H9 (cell line): ENCODE measurements around the gene PDE5A. TPM values are rescaled to one million over a fixed set of nuclear protein-coding genes. Genes with fewer than 3 reads are reported as not detected.

Source experiments
- DNase-seq: peaks from one replicate; pipeline ENCODE4 v3.0.0-alpha.2; 2017
- H2AFZ ChIP-seq: one replicate; pipeline ENCODE4 v1.6.1; 2013; ENCODE audit warnings: mild to moderate bottlenecking, low read length, control low read depth, moderate library complexity
- H2AK5ac ChIP-seq: 2 replicates; pipeline ENCODE4 v1.6.1; 2013; ENCODE audit warnings: low read length, control low read depth, mixed read lengths; ENCODE audit not compliant: insufficient read length
- H2BK120ac ChIP-seq: one replicate; pipeline ENCODE4 v1.6.1; 2013; ENCODE audit warnings: low read depth, mild to moderate bottlenecking, low read length, control low read depth, inconsistent platforms; ENCODE audit not compliant: poor library complexity, severe bottlenecking
- H2BK12ac ChIP-seq: 2 replicates; pipeline ENCODE4 v1.6.1; 2013; ENCODE audit warnings: low read length, control low read depth, mixed read lengths, low read depth; ENCODE audit not compliant: insufficient read length
- H2BK15ac ChIP-seq: 2 replicates; pipeline ENCODE4 v1.6.1; 2013; ENCODE audit warnings: low read depth, low read length, control low read depth
- H2BK20ac ChIP-seq: one replicate; pipeline ENCODE4 v1.6.1; 2013; ENCODE audit warnings: low read depth, mild to moderate bottlenecking, low read length, control low read depth, inconsistent platforms; ENCODE audit not compliant: poor library complexity, severe bottlenecking
- H2BK5ac ChIP-seq: 2 replicates; pipeline ENCODE4 v1.6.1; 2013; ENCODE audit warnings: low read length, control low read depth, mixed read lengths; ENCODE audit not compliant: insufficient read length
- H3K14ac ChIP-seq: 2 replicates; pipeline ENCODE4 v1.6.1; 2013; ENCODE audit warnings: low read length, control low read depth; ENCODE audit not compliant: insufficient read depth
- H3K18ac ChIP-seq: 2 replicates; pipeline ENCODE4 v1.6.1; 2013; ENCODE audit warnings: low read depth, mild to moderate bottlenecking, mixed read lengths, low read length, control low read depth; ENCODE audit not compliant: insufficient read length
- H3K23ac ChIP-seq: 2 replicates; pipeline ENCODE4 v1.6.1; 2013; ENCODE audit warnings: low read length, control low read depth, mixed read lengths, low read depth; ENCODE audit not compliant: insufficient read length
- H3K23me2 ChIP-seq: 2 replicates; pipeline ENCODE4 v1.6.1; 2013; ENCODE audit warnings: low read depth, mild to moderate bottlenecking, mixed read lengths, low read length, control low read depth; ENCODE audit not compliant: insufficient read length, poor library complexity, severe bottlenecking
- H3K27ac ChIP-seq: 2 replicates; pipeline ENCODE4 v1.5.1; 2013; ENCODE audit warnings: low read length, control low read depth, mixed read lengths, low read depth; ENCODE audit not compliant: insufficient read length
- H3K27me3 ChIP-seq: 2 replicates; pipeline ENCODE4 v1.6.1; 2013; ENCODE audit warnings: low read length, control low read depth, inconsistent platforms; ENCODE audit not compliant: insufficient read depth
- H3K4ac ChIP-seq: 2 replicates; pipeline ENCODE4 v1.6.1; 2013; ENCODE audit warnings: low read depth, mild to moderate bottlenecking, control low read depth, inconsistent platforms, low read length, moderate library complexity
- H3K4me1 ChIP-seq: 2 replicates; pipeline ENCODE4 v1.6.1; 2013; ENCODE audit warnings: low read length, control low read depth, inconsistent platforms; ENCODE audit not compliant: insufficient read depth
- H3K4me2 ChIP-seq: 2 replicates; pipeline ENCODE4 v1.6.1; 2013; ENCODE audit warnings: low read length, control low read depth, mixed read lengths; ENCODE audit not compliant: insufficient read length, insufficient read depth
- H3K56ac ChIP-seq: 2 replicates; pipeline ENCODE4 v1.6.1; 2013; ENCODE audit warnings: low read depth, mild to moderate bottlenecking, mixed read lengths, low read length, control low read depth; ENCODE audit not compliant: insufficient read length
- H3K79me1 ChIP-seq: 2 replicates; pipeline ENCODE4 v1.6.1; 2013; ENCODE audit warnings: low read depth, mild to moderate bottlenecking, moderate library complexity, low read length, control low read depth, inconsistent platforms; ENCODE audit not compliant: insufficient read depth, poor library complexity, severe bottlenecking
- H3K79me2 ChIP-seq: 2 replicates; pipeline ENCODE4 v1.6.1; 2013; ENCODE audit warnings: low read length, control low read depth, inconsistent platforms; ENCODE audit not compliant: insufficient read depth
- H3K9ac ChIP-seq: 2 replicates; pipeline ENCODE4 v1.6.1; 2013; ENCODE audit warnings: low read length, control low read depth, mixed read lengths; ENCODE audit not compliant: insufficient read length; ENCODE audit errors: extremely low read depth
- H3K9me3 ChIP-seq: one replicate; pipeline ENCODE4 v1.6.1; 2013; ENCODE audit warnings: low read depth, low read length, inconsistent platforms; ENCODE audit not compliant: control insufficient read depth
- H3T11ph ChIP-seq: one replicate; pipeline ENCODE4 v1.6.1; 2013; ENCODE audit warnings: mild to moderate bottlenecking, low read length, control low read depth, inconsistent platforms
- H4K20me1 ChIP-seq: one replicate; pipeline ENCODE4 v1.6.1; 2013; ENCODE audit not compliant: control insufficient read depth, insufficient read length, insufficient read depth
- H4K5ac ChIP-seq: 2 replicates; pipeline ENCODE4 v1.6.1; 2013; ENCODE audit warnings: low read depth, mild to moderate bottlenecking, mixed read lengths, low read length, control low read depth; ENCODE audit not compliant: insufficient read length
- H4K8ac ChIP-seq: replicated peaks from 2 replicates; pipeline ENCODE4 v1.6.1; 2013; ENCODE audit warnings: low read length, control low read depth, mixed read lengths, low read depth; ENCODE audit not compliant: insufficient read length
- H4K91ac ChIP-seq: 2 replicates; pipeline ENCODE4 v1.6.1; 2013; ENCODE audit warnings: low read depth, mild to moderate bottlenecking, moderate library complexity, mixed read lengths, low read length, control low read depth; ENCODE audit not compliant: insufficient read length
- H3K27ac Mint-ChIP-seq, 3 experiments: 2 replicates in 2 of 3; 3 replicates in 1 of 3; pipeline ENCODE4 v1.8.0; 2020 to 2021; ENCODE audit warnings: mixed read lengths in 3 of 3, mild to moderate bottlenecking in 1 of 3, moderate library complexity in 1 of 3
- H3K27me3 Mint-ChIP-seq: 2 replicates; pipeline ENCODE4 v1.8.0; 2021; ENCODE audit warnings: low read depth, mild to moderate bottlenecking, moderate library complexity, mixed read lengths
- H3K36me3 Mint-ChIP-seq, 3 experiments: 2 replicates in 2 of 3; 3 replicates in 1 of 3; pipeline ENCODE4 v1.8.0; 2020 to 2021; ENCODE audit warnings: low read depth in 3 of 3, mixed read lengths in 3 of 3; ENCODE audit not compliant: insufficient read depth in 1 of 3
- H3K4me1 Mint-ChIP-seq, 2 experiments: 2 replicates each; pipeline ENCODE4 v1.8.0; 2020; ENCODE audit warnings: mixed read lengths in 2 of 2
- H3K4me3 Mint-ChIP-seq, 2 experiments: 2 replicates in 1 of 2; 3 replicates in 1 of 2; pipeline ENCODE4 v1.8.0; 2020 to 2021; ENCODE audit warnings: mild to moderate bottlenecking in 2 of 2, mixed read lengths in 2 of 2, moderate library complexity in 1 of 2
- H3K9me3 Mint-ChIP-seq, 2 experiments: 2 replicates in 1 of 2; 3 replicates in 1 of 2; pipeline ENCODE4 v1.8.0; 2020; ENCODE audit warnings: mild to moderate bottlenecking in 2 of 2, mixed read lengths in 2 of 2, moderate library complexity in 1 of 2
- total RNA-seq: library from RNA; stranded (reverse); gene quantifications from 2 replicates; pipeline ENCODE4 v1.2.1, GENCODE V29; 2021
- TF ChIP-seq, protein P1 (sequence below): fragments of 200-600 bp; sonication (generic); conservative IDR thresholded peaks from 3 replicates; pipeline ENCODE4 v1.8.0; 2021; ENCODE audit warnings: antibody characterized with exemption, mild to moderate bottlenecking

Gene PDE5A
- total RNA-seq, 1 experiment from 2014 or later = 15.7 TPM

DNA sequence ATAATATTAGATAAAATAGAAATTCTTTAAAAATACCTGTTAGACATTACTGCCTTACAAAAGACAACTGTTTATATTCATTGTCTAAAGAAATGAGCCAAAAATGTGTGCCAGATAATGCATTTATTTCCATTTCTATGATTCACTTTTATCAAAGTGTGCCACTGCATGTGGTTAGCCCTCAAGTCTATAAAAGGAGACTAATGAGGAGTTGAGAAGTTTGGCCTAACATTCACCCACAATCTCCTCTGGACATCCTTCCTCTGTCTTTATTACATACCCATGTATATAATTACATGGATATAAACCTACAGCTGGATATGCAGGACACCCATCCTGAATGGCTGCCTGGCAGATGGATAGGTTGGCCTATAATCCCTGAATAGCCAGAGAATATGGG is 42.6 kb upstream of the PDE5A start:
- no peak overlapping the region for H2BK20ac ChIP-seq
- no peak overlapping the region for H3K56ac ChIP-seq
- H3K27ac ChIP-seq = no peak overlapping the region
- H3K23ac ChIP-seq = no peak overlapping the region
- TF ChIP-seq, protein P1, sequence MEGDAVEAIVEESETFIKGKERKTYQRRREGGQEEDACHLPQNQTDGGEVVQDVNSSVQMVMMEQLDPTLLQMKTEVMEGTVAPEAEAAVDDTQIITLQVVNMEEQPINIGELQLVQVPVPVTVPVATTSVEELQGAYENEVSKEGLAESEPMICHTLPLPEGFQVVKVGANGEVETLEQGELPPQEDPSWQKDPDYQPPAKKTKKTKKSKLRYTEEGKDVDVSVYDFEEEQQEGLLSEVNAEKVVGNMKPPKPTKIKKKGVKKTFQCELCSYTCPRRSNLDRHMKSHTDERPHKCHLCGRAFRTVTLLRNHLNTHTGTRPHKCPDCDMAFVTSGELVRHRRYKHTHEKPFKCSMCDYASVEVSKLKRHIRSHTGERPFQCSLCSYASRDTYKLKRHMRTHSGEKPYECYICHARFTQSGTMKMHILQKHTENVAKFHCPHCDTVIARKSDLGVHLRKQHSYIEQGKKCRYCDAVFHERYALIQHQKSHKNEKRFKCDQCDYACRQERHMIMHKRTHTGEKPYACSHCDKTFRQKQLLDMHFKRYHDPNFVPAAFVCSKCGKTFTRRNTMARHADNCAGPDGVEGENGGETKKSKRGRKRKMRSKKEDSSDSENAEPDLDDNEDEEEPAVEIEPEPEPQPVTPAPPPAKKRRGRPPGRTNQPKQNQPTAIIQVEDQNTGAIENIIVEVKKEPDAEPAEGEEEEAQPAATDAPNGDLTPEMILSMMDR = no peak
- no peak overlapping the region for H4K5ac ChIP-seq
- Mint-ChIP-seq H3K27ac (no peak overlapping the region), H3K36me3 (no peaks in the 10 kb centered on the region; a peak in 1 of 7 replicates), H3K9me3 (no peaks in the 10 kb centered on the region), H3K27me3 (no peaks in the 10 kb centered on the region), H3K4me3 (no peak overlapping the region), H3K4me1 (peaks cover 21% of the 10 kb centered on the region in 2 experiments)
- no peak overlapping the region for H2BK12ac ChIP-seq
- H4K91ac ChIP-seq = no peak overlapping the region
- no peak overlapping the region for H4K8ac ChIP-seq
- H2BK5ac ChIP-seq = no peak overlapping the region
- no peak overlapping the region for H2AK5ac ChIP-seq
- H3K9ac ChIP-seq = no peak overlapping the region
- no peaks in the 10 kb centered on the region for H3K9me3 ChIP-seq
- no peaks in the 10 kb centered on the region for H3K27me3 ChIP-seq
- H3K4me1 ChIP-seq = no peaks in the 10 kb centered on the region; the same call in 1 of the 2 replicates
- no peaks in the 10 kb centered on the region for H3K23me2 ChIP-seq
- no peak for DNase-seq
- H3K79me1 ChIP-seq = no peaks in the 10 kb centered on the region
- H3T11ph ChIP-seq = no peak overlapping the region
- H3K14ac ChIP-seq = no peak overlapping the region
- H2AFZ ChIP-seq = no peak overlapping the region
- no peak overlapping the region for H3K4ac ChIP-seq
- no peak overlapping the region for H2BK120ac ChIP-seq
- no peak overlapping the region for H3K4me2 ChIP-seq
- H3K79me2 ChIP-seq = no peaks in the 10 kb centered on the region
- H2BK15ac ChIP-seq = no peak overlapping the region
- H3K18ac ChIP-seq = no peak overlapping the region
- H4K20me1 ChIP-seq = no peaks in the 10 kb centered on the region
